T-helper 2 cell treated with Interferon-gamma antibody and Interleukin-4, amounts not matched to agents 5 μg/mL and 100 μg/mL, for 36 hours (primary cell): ENCODE results near the gene PPP1R13B.

ENCODE experiments used
- DNase-seq: peaks from one replicate; pipeline ENCODE4 v3.0.0; 2021; ENCODE audit warnings: low spot score
- H3K27ac Mint-ChIP-seq: one replicate; pipeline ENCODE4 v1.8.0; 2021; ENCODE audit warnings: mild to moderate bottlenecking, mixed read lengths
- H3K27me3 Mint-ChIP-seq: one replicate; pipeline ENCODE4 v1.8.0; 2021; ENCODE audit warnings: low read depth, mixed read lengths
- H3K36me3 Mint-ChIP-seq: one replicate; pipeline ENCODE4 v1.8.0; 2021; ENCODE audit warnings: low read depth, mixed read lengths
- H3K4me1 Mint-ChIP-seq: one replicate; pipeline ENCODE4 v1.8.0; 2021; ENCODE audit warnings: low read depth, mixed read lengths
- H3K4me3 Mint-ChIP-seq: one replicate; pipeline ENCODE4 v1.8.0; 2022; ENCODE audit warnings: mild to moderate bottlenecking, moderate library complexity, mixed read lengths
- H3K9me3 Mint-ChIP-seq: one replicate; pipeline ENCODE4 v1.8.0; 2021; ENCODE audit warnings: mixed read lengths

PPP1R13B gene

GRCh38 chr14:103716091-103716801, 131.1 kb downstream of the PPP1R13B start:
- H3K4me1 Mint-ChIP-seq: peaks cover 21% of the 10 kb centered on the region
- peaks cover 9% of the 10 kb centered on the region for H3K36me3 Mint-ChIP-seq
- no peak for DNase-seq
- H3K9me3 Mint-ChIP-seq: no peaks in the 10 kb centered on the region
- peaks cover 2% of the 10 kb centered on the region for H3K27me3 Mint-ChIP-seq
- H3K4me3 Mint-ChIP-seq: peak overlapping the region; percentile 71
- peak overlapping the region; percentile 63 for H3K27ac Mint-ChIP-seq

GRCh38 chr14:103715052-103716000, 132.0 kb downstream of the PPP1R13B start, which contains the start of the genes XRCC3 and ZFYVE21:
Gene XRCC3, minus strand, starts transcription at chr14:103715451. Its CDS starts 4,364 bp downstream, at chr14:103711087.
Gene ZFYVE21, plus strand, starts transcription at chr14:103715810. Its CDS starts 32 bp downstream, at chr14:103715842.
- H3K4me1 Mint-ChIP-seq: peaks cover 21% of the 10 kb centered on the region

GRCh38 chr14:103714063-103714724, 133.2 kb downstream of the PPP1R13B start:
- Mint-ChIP-seq H3K36me3 (peaks cover 15% of the 10 kb centered on the region), H3K27ac (peak overlapping the region; percentile 82), H3K4me3 (peak overlapping the region; percentile 92), H3K9me3 (no peaks in the 10 kb centered on the region), H3K4me1 (peaks cover 20% of the 10 kb centered on the region), H3K27me3 (peaks cover 2% of the 10 kb centered on the region)
- DNase-seq: no peak

More at GRCh38 chr14:103715052-103716000, 132.0 kb downstream of the PPP1R13B start, which contains the start of the genes XRCC3 and ZFYVE21:
- peak; percentile 100 for DNase-seq
- peak within 1 kb of the TSS; percentile 95 for H3K27ac Mint-ChIP-seq
- no peaks in the 10 kb centered on the region for H3K9me3 Mint-ChIP-seq
- peaks cover 15% of the 10 kb centered on the region for H3K36me3 Mint-ChIP-seq
- H3K4me3 Mint-ChIP-seq: peak within 1 kb of the TSS; percentile 92
- peaks cover 2% of the 10 kb centered on the region for H3K27me3 Mint-ChIP-seq

GRCh38 chr14:103713304-103714062, 133.9 kb downstream of the PPP1R13B start:
- Mint-ChIP-seq H3K4me3 (peak overlapping the region; percentile 92), H3K9me3 (no peaks in the 10 kb centered on the region), H3K27ac (peak overlapping the region; percentile 71), H3K4me1 (peaks cover 17% of the 10 kb centered on the region), H3K36me3 (peaks cover 18% of the 10 kb centered on the region), H3K27me3 (peaks cover 2% of the 10 kb centered on the region)
- no peak for DNase-seq

GRCh38 chr14:103712633-103713247, 134.6 kb downstream of the PPP1R13B start:
- Mint-ChIP-seq H3K36me3 (peaks cover 22% of the 10 kb centered on the region), H3K4me1 (peaks cover 16% of the 10 kb centered on the region), H3K9me3 (no peaks in the 10 kb centered on the region), H3K4me3 (peak overlapping the region; percentile 92), H3K27ac (peak overlapping the region; percentile 58), H3K27me3 (peaks cover 2% of the 10 kb centered on the region)
- no peak for DNase-seq

GRCh38 chr14:103711516-103712431, 135.6 kb downstream of the PPP1R13B start:
- H3K27ac Mint-ChIP-seq: no peak overlapping the region
- DNase-seq: no peak
- H3K4me3 Mint-ChIP-seq: no peak overlapping the region
- peaks cover 10% of the 10 kb centered on the region for H3K4me1 Mint-ChIP-seq
- no peaks in the 10 kb centered on the region for H3K9me3 Mint-ChIP-seq
- peaks cover 22% of the 10 kb centered on the region for H3K36me3 Mint-ChIP-seq
- H3K27me3 Mint-ChIP-seq: peaks cover 2% of the 10 kb centered on the region

GRCh38 chr14:103710771-103711377, 136.5 kb downstream of the PPP1R13B start:
- Mint-ChIP-seq H3K36me3 (peaks cover 22% of the 10 kb centered on the region), H3K27ac (peak overlapping the region; percentile 5), H3K27me3 (peaks cover 2% of the 10 kb centered on the region), H3K4me1 (peaks cover 10% of the 10 kb centered on the region), H3K4me3 (no peak overlapping the region), H3K9me3 (no peaks in the 10 kb centered on the region)
- DNase-seq: no peak

- Mint-ChIP-seq H3K27me3 (no peaks in the 10 kb centered on the region), H3K36me3 (peaks cover 24% of the 10 kb centered on the region), H3K9me3 (no peaks in the 10 kb centered on the region), H3K4me1 (peaks cover 10% of the 10 kb centered on the region), H3K4me3 (no peak overlapping the region), H3K27ac (no peak overlapping the region)
- DNase-seq: no peak
Observed at GRCh38 chr14:103709814-103710213, 137.6 kb downstream of the PPP1R13B start.

GRCh38 chr14:103708750-103709187, 138.6 kb downstream of the PPP1R13B start:
- Mint-ChIP-seq H3K4me3 (no peak overlapping the region), H3K9me3 (no peaks in the 10 kb centered on the region), H3K36me3 (peaks cover 25% of the 10 kb centered on the region), H3K27me3 (no peaks in the 10 kb centered on the region), H3K27ac (no peak overlapping the region), H3K4me1 (peaks cover 7% of the 10 kb centered on the region)
- DNase-seq: no peak

- H3K4me3 Mint-ChIP-seq: no peak overlapping the region
- H3K27me3 Mint-ChIP-seq: no peaks in the 10 kb centered on the region
- peaks cover 31% of the 10 kb centered on the region for H3K36me3 Mint-ChIP-seq
- no peaks in the 10 kb centered on the region for H3K9me3 Mint-ChIP-seq
- DNase-seq: no peak
- H3K27ac Mint-ChIP-seq: peak overlapping the region; percentile 41
- no peaks in the 10 kb centered on the region for H3K4me1 Mint-ChIP-seq
Observed at GRCh38 chr14:103707329-103708263, 139.8 kb downstream of the PPP1R13B start.
